ENCODE data around the gene PHF24.
"Not testable (repeated sequence)": the region's sequence is repeated elsewhere in the genome, so short reads cannot be mapped to it uniquely, and the experiment has no call there.

Gene PHF24

GRCh38 chr9:34957492-34958410 is at the start of gene PHF24:
Gene PHF24, plus strand, starts transcription at chr9:34958285. Its CDS starts 13,014 bp downstream, at chr9:34971299.
- H3K4me3 ChIP-seq (ENCODE audit: low read depth, low read length): peak within 1 kb of the TSS; percentile 61
- peaks cover 58% of the 10 kb centered on the region for H3K27me3 ChIP-seq (ENCODE audit: control insufficient read depth, insufficient read depth, low read length)
- no peaks in the 10 kb centered on the region for H3K9me3 ChIP-seq (ENCODE audit: control insufficient read depth, insufficient read depth, low read length)
- H3K27ac ChIP-seq (ENCODE audit: low read depth, low read length): no peak within 1 kb of the TSS
- H3K4me1 ChIP-seq (ENCODE audit: control insufficient read depth, insufficient read depth, low read length): peaks cover 9% of the 10 kb centered on the region; the same call in 1 of the 2 replicates
- no peak within 1 kb of the TSS for H3K9ac ChIP-seq (ENCODE audit: low read depth, low read length)
- H3K36me3 ChIP-seq (ENCODE audit: control insufficient read depth, insufficient read depth, low read length): no peaks in the 10 kb centered on the region

GRCh38 chr9:34927061-34927460 is 31.0 kb upstream of the PHF24 start:
- Histone ChIP-seq H3K4me3 (ENCODE audit: low read depth, low read length) (no peak overlapping the region), H3K36me3 (ENCODE audit: control insufficient read depth, insufficient read depth, low read length) (no peaks in the 10 kb centered on the region), H3K27ac (ENCODE audit: low read depth, low read length) (no peak overlapping the region), H3K27me3 (ENCODE audit: control insufficient read depth, insufficient read depth, low read length) (no peaks in the 10 kb centered on the region), H3K9ac (ENCODE audit: low read depth, low read length) (no peak overlapping the region), H3K4me1 (ENCODE audit: control insufficient read depth, insufficient read depth, low read length) (peaks cover 3% of the 10 kb centered on the region; the same call in 1 of the 2 replicates), H3K9me3 (ENCODE audit: control insufficient read depth, insufficient read depth, low read length) (no peaks in the 10 kb centered on the region)

- Histone ChIP-seq H3K9ac (ENCODE audit: low read depth, low read length) (no peak overlapping the region), H3K4me3 (ENCODE audit: low read depth, low read length) (no peak overlapping the region), H3K4me1 (ENCODE audit: control insufficient read depth, insufficient read depth, low read length) (peaks cover 3% of the 10 kb centered on the region; the same call in 1 of the 2 replicates), H3K27me3 (ENCODE audit: control insufficient read depth, insufficient read depth, low read length) (no peaks in the 10 kb centered on the region), H3K36me3 (ENCODE audit: control insufficient read depth, insufficient read depth, low read length) (no peaks in the 10 kb centered on the region), H3K9me3 (ENCODE audit: control insufficient read depth, insufficient read depth, low read length) (no peaks in the 10 kb centered on the region), H3K27ac (ENCODE audit: low read depth, low read length) (no peak overlapping the region)
These were observed 29.2 kb upstream of the PHF24 start for GRCh38 chr9:34928921-34929320.

- H3K9ac ChIP-seq (ENCODE audit: low read depth, low read length): no peak overlapping the region
- H3K27ac ChIP-seq (ENCODE audit: low read depth, low read length): no peak overlapping the region
- no peaks in the 10 kb centered on the region for H3K36me3 ChIP-seq (ENCODE audit: control insufficient read depth, insufficient read depth, low read length)
- peaks cover 3% of the 10 kb centered on the region; the same call in 1 of the 2 replicates for H3K4me1 ChIP-seq (ENCODE audit: control insufficient read depth, insufficient read depth, low read length)
- H3K9me3 ChIP-seq (ENCODE audit: control insufficient read depth, insufficient read depth, low read length): no peaks in the 10 kb centered on the region
- no peaks in the 10 kb centered on the region for H3K27me3 ChIP-seq (ENCODE audit: control insufficient read depth, insufficient read depth, low read length)
- no peak overlapping the region for H3K4me3 ChIP-seq (ENCODE audit: low read depth, low read length)
These were observed 28.5 kb upstream of the PHF24 start for GRCh38 chr9:34929506-34930102.

GRCh38 chr9:34939989-34940388 is 18.1 kb upstream of the PHF24 start:
- H3K4me3 ChIP-seq (ENCODE audit: low read depth, low read length); H3K27me3 ChIP-seq (ENCODE audit: control insufficient read depth, insufficient read depth, low read length); H3K36me3 ChIP-seq (ENCODE audit: control insufficient read depth, insufficient read depth, low read length); H3K4me1 ChIP-seq (ENCODE audit: control insufficient read depth, insufficient read depth, low read length); H3K9ac ChIP-seq (ENCODE audit: low read depth, low read length); H3K9me3 ChIP-seq (ENCODE audit: control insufficient read depth, insufficient read depth, low read length): not testable (repeated sequence)
- H3K27ac ChIP-seq (ENCODE audit: low read depth, low read length): peak overlapping the region; percentile 59

GRCh38 chr9:34948451-34948850 is 9.6 kb upstream of the PHF24 start:
- no peaks in the 10 kb centered on the region for H3K36me3 ChIP-seq (ENCODE audit: control insufficient read depth, insufficient read depth, low read length)
- H3K9ac ChIP-seq (ENCODE audit: low read depth, low read length): no peak overlapping the region
- H3K27ac ChIP-seq (ENCODE audit: low read depth, low read length): no peak overlapping the region
- no peaks in the 10 kb centered on the region for H3K4me1 ChIP-seq (ENCODE audit: control insufficient read depth, insufficient read depth, low read length)
- H3K27me3 ChIP-seq (ENCODE audit: control insufficient read depth, insufficient read depth, low read length): peaks cover 3% of the 10 kb centered on the region; the same call in 1 of the 2 replicates
- H3K9me3 ChIP-seq (ENCODE audit: control insufficient read depth, insufficient read depth, low read length): no peaks in the 10 kb centered on the region
- H3K4me3 ChIP-seq (ENCODE audit: low read depth, low read length): no peak overlapping the region

- Histone ChIP-seq H3K27me3 (ENCODE audit: control insufficient read depth, insufficient read depth, low read length) (peaks cover 31% of the 10 kb centered on the region), H3K27ac (ENCODE audit: low read depth, low read length) (no peak overlapping the region), H3K4me1 (ENCODE audit: control insufficient read depth, insufficient read depth, low read length) (no peaks in the 10 kb centered on the region), H3K36me3 (ENCODE audit: control insufficient read depth, insufficient read depth, low read length) (no peaks in the 10 kb centered on the region), H3K9me3 (ENCODE audit: control insufficient read depth, insufficient read depth, low read length) (no peaks in the 10 kb centered on the region), H3K4me3 (ENCODE audit: low read depth, low read length) (no peak overlapping the region), H3K9ac (ENCODE audit: low read depth, low read length) (no peak overlapping the region)
These were observed 3.9 kb upstream of the PHF24 start for GRCh38 chr9:34954225-34954624.

- H3K9ac ChIP-seq (ENCODE audit: low read depth, low read length); H3K9me3 ChIP-seq (ENCODE audit: control insufficient read depth, insufficient read depth, low read length); H3K4me1 ChIP-seq (ENCODE audit: control insufficient read depth, insufficient read depth, low read length); H3K27ac ChIP-seq (ENCODE audit: low read depth, low read length); H3K4me3 ChIP-seq (ENCODE audit: low read depth, low read length); H3K36me3 ChIP-seq (ENCODE audit: control insufficient read depth, insufficient read depth, low read length): not testable (repeated sequence)
- peaks cover 50% of the 10 kb centered on the region for H3K27me3 ChIP-seq (ENCODE audit: control insufficient read depth, insufficient read depth, low read length)
These were observed 2.0 kb upstream of the PHF24 start for GRCh38 chr9:34956066-34956465.

GRCh38 chr9:34956648-34957047 is 1.4 kb upstream of the PHF24 start:
- Histone ChIP-seq H3K4me3 (ENCODE audit: low read depth, low read length) (no peak overlapping the region), H3K36me3 (ENCODE audit: control insufficient read depth, insufficient read depth, low read length) (no peaks in the 10 kb centered on the region), H3K9ac (ENCODE audit: low read depth, low read length) (no peak overlapping the region), H3K27me3 (ENCODE audit: control insufficient read depth, insufficient read depth, low read length) (peaks cover 56% of the 10 kb centered on the region), H3K27ac (ENCODE audit: low read depth, low read length) (no peak overlapping the region), H3K9me3 (ENCODE audit: control insufficient read depth, insufficient read depth, low read length) (no peaks in the 10 kb centered on the region), H3K4me1 (ENCODE audit: control insufficient read depth, insufficient read depth, low read length) (0 out of 2 replicates have a peak, but pooled peaks cover 3% of the 10 kb centered on the region)

GRCh38 chr9:34958411-34958982 is 412 bp downstream of the PHF24 start:
- H3K36me3 ChIP-seq (ENCODE audit: control insufficient read depth, insufficient read depth, low read length): no peaks in the 10 kb centered on the region
- H3K9me3 ChIP-seq (ENCODE audit: control insufficient read depth, insufficient read depth, low read length): no peaks in the 10 kb centered on the region
- no peak overlapping the region for H3K27ac ChIP-seq (ENCODE audit: low read depth, low read length)
- peaks cover 16% of the 10 kb centered on the region for H3K4me1 ChIP-seq (ENCODE audit: control insufficient read depth, insufficient read depth, low read length)
- H3K9ac ChIP-seq (ENCODE audit: low read depth, low read length): no peak overlapping the region
- peaks cover 58% of the 10 kb centered on the region for H3K27me3 ChIP-seq (ENCODE audit: control insufficient read depth, insufficient read depth, low read length)
- peak overlapping the region; percentile 50; the same call in 1 of the 2 replicates for H3K4me3 ChIP-seq (ENCODE audit: low read depth, low read length)

- Histone ChIP-seq H3K27ac (ENCODE audit: low read depth, low read length) (no peak overlapping the region), H3K9ac (ENCODE audit: low read depth, low read length) (no peak overlapping the region), H3K36me3 (ENCODE audit: control insufficient read depth, insufficient read depth, low read length) (no peaks in the 10 kb centered on the region), H3K27me3 (ENCODE audit: control insufficient read depth, insufficient read depth, low read length) (peaks cover 53% of the 10 kb centered on the region), H3K4me1 (ENCODE audit: control insufficient read depth, insufficient read depth, low read length) (peaks cover 16% of the 10 kb centered on the region), H3K9me3 (ENCODE audit: control insufficient read depth, insufficient read depth, low read length) (no peaks in the 10 kb centered on the region), H3K4me3 (ENCODE audit: low read depth, low read length) (no peak overlapping the region)
These were observed 1.4 kb downstream of the PHF24 start for GRCh38 chr9:34959461-34959860.
